ENCODE measurements around the gene SH2D6.
"Not testable (repeated sequence)": the region's sequence is repeated elsewhere in the genome, so short reads cannot be mapped to it uniquely, and the experiment has no call there.

SH2D6 gene

DNA sequence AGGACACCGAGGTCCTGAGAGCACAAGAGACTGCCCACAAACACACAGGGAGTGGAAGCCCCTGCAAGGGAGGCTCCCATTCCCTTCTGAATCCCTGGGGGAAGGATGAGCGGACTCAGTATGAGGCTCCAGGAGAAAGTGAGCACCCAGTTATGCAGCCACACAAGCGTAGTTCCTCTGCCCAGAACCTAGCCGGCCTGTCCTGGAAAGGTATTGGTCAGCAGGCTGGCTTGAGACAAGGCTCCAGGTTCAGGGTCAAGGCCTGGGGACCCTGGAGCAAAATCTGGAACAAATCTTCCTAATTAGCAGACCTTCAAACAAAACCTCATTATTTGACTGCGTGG lies 7.1 kb upstream of the SH2D6 start:
- H2AFZ ChIP-seq (ENCODE audit: low read length, unreplicated experiment), result no peak overlapping the region
- H3K4me3 ChIP-seq (ENCODE audit: low read depth, low read length), result no peak overlapping the region
- H3K36me3 ChIP-seq (ENCODE audit: insufficient read depth, low read length), result no peaks in the 10 kb centered on the region
- H3K27me3 ChIP-seq (ENCODE audit: insufficient read depth, low read length), result no peaks in the 10 kb centered on the region
- H3K27ac ChIP-seq (ENCODE audit: low read depth, low read length), result no peak overlapping the region
- H3K79me2 ChIP-seq (ENCODE audit: control insufficient read depth, insufficient read depth, low read length, unreplicated experiment), result peaks cover 38% of the 10 kb centered on the region
- peaks cover 31% of the 10 kb centered on the region for H3K4me1 ChIP-seq (ENCODE audit: control insufficient read depth, insufficient read depth, low read length, unreplicated experiment)

DNA sequence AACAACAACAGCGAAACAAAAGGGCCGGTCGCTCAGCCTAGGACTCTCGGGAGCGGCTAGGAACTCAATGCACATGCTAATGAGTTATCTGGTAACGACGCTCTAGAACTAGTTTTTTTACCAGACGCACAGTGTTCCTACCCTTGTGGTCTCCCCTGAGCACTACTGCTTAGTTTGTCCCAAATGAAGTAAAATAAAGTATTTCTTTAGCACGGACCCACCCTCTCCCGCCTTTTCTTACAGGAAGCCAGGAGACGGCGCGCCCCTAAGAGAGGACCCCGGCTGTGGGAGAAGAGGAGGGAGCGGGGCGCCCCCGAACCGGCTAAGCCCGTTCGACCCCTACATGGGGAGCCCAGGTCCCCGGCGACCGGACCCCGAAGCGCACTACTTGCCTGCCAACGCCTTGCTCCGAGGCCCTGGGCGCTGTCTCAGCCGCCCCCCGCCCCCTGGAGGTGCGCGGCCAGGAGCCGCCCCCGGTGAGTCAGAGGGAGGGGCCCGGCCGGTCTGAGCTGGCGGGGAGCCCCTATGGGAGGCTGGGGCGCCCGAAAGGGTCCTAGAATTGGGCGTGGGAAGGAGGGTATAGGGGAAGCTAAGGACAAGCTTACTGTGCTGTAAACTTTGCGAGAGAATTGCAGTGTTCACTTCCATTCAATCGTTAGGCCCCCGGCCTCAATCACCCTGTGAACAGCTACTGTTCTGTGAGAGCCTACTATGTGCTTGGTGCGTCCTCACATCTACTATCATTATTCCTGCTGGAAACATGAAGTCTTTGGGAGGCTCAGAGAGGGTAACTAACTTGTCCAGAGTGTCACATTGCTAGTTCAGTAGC lies 4.7 kb upstream of the SH2D6 start:
- Histone ChIP-seq H3K27me3 (ENCODE audit: insufficient read depth, low read length) (no peaks in the 10 kb centered on the region), H3K4me3 (ENCODE audit: low read depth, low read length) (peak overlapping the region; percentile 96), H3K79me2 (ENCODE audit: control insufficient read depth, insufficient read depth, low read length, unreplicated experiment) (peaks cover 33% of the 10 kb centered on the region), H3K4me1 (ENCODE audit: control insufficient read depth, insufficient read depth, low read length, unreplicated experiment) (peaks cover 25% of the 10 kb centered on the region), H3K27ac (ENCODE audit: low read depth, low read length) (peak overlapping the region; percentile 56; the same call in 1 of the 2 replicates), H2AFZ (ENCODE audit: low read length, unreplicated experiment) (peak overlapping the region; percentile 83), H3K36me3 (ENCODE audit: insufficient read depth, low read length) (no peaks in the 10 kb centered on the region)

DNA sequence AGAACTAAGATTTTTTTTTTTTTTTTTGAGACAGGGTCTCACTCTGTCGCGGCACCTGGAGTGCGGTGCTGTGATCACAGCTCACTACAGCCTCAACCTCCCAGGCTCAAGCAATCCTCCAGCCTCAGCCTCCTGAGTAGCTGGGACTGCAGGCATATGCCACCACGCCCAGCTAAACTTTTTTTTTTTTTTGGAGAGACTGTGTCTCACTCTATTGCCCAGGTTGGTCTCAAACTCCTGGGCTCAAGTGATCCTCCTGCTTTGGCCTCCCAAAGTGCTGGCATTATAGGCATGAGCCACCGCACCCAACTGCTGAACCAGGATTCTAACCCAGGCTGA lies 4.1 kb upstream of the SH2D6 start:
- Histone ChIP-seq H2AFZ (ENCODE audit: low read length, unreplicated experiment) (peak overlapping the region; percentile 83), H3K4me3 (ENCODE audit: low read depth, low read length) (peak overlapping the region; percentile 96), H3K27ac (ENCODE audit: low read depth, low read length) (peak overlapping the region; percentile 56; the same call in 1 of the 2 replicates), H3K79me2 (ENCODE audit: control insufficient read depth, insufficient read depth, low read length, unreplicated experiment) (peaks cover 29% of the 10 kb centered on the region), H3K4me1 (ENCODE audit: control insufficient read depth, insufficient read depth, low read length, unreplicated experiment) (peaks cover 28% of the 10 kb centered on the region)
- not testable (repeated sequence) for H3K36me3 ChIP-seq (ENCODE audit: insufficient read depth, low read length); H3K27me3 ChIP-seq (ENCODE audit: insufficient read depth, low read length)

DNA sequence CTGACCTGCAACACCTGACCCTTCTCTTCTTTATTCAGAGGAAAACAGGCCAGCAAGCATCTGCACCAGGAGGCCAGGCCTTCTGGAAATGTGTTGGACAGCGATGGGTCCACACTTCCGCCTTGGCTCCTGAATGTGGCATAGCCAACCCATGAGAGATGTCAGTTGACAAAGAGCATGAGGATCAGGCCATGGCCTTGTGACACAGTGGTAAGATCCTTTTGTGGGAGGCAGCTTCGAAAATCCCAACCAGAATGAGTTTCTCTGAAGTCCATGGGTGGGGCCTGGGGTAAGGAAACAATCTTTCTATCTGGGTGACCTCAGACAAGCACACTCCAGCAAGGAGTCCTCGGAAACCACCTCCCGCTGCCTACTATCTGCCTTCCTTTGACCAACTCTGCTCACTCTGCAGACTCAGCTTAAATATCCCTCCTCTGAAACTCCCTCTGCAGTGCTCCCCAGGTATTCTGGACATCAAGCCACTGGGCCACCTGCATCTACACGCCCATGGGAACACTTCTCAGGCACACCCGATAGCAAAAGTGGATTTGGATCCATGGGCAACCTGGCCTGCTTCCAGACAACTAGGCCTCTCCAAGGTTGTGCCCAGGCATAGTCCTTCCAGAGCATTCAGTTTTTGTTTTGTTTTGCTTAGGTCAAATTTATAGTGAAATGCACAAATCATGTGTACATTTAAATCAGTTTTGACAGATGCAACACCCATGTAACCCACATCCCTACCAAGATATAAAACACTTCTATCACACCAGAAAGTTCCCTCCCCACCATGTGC lies 3.6 kb upstream of the SH2D6 start:
- Histone ChIP-seq H2AFZ (ENCODE audit: low read length, unreplicated experiment) (no peak overlapping the region), H3K4me3 (ENCODE audit: low read depth, low read length) (no peak overlapping the region), H3K36me3 (ENCODE audit: insufficient read depth, low read length) (no peaks in the 10 kb centered on the region), H3K79me2 (ENCODE audit: control insufficient read depth, insufficient read depth, low read length, unreplicated experiment) (peaks cover 23% of the 10 kb centered on the region), H3K27ac (ENCODE audit: low read depth, low read length) (no peak overlapping the region), H3K27me3 (ENCODE audit: insufficient read depth, low read length) (no peaks in the 10 kb centered on the region), H3K4me1 (ENCODE audit: control insufficient read depth, insufficient read depth, low read length, unreplicated experiment) (peaks cover 33% of the 10 kb centered on the region)

DNA sequence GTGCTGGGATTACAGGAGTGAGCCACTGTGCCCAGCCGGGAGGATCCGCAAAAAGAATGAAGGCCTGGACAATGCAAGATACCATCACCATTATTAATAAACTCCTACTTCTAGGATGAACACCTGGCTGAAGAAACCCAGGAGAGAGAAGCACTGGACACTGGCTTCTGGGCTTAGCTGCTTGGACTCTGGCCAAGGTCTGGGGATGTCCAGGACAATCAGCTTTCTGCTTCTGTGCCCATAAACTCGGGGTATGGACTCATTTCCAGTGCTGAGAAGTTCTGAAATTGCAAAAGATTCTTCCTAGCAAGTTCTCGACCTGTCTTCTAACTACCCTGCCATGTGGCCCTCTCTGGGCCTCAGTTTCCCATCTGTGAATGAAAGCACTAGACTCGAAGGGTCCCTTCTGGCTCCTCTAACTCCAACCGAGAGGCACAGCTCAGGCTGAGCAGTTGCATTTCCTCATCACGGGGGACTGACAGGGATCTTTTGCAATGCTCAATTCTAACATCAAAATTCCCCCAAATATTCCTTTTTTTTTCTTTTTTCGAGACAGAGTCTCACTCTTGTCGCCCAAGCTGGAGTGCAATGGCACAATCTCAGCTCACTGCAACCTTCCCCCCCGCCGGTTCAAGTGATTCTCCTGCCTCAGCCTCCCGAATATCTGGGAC lies 2.4 kb upstream of the SH2D6 start:
- Histone ChIP-seq H3K36me3 (ENCODE audit: insufficient read depth, low read length) (no peaks in the 10 kb centered on the region), H3K4me1 (ENCODE audit: control insufficient read depth, insufficient read depth, low read length, unreplicated experiment) (peaks cover 26% of the 10 kb centered on the region), H3K27ac (ENCODE audit: low read depth, low read length) (no peak overlapping the region), H3K27me3 (ENCODE audit: insufficient read depth, low read length) (no peaks in the 10 kb centered on the region), H3K79me2 (ENCODE audit: control insufficient read depth, insufficient read depth, low read length, unreplicated experiment) (peaks cover 16% of the 10 kb centered on the region), H3K4me3 (ENCODE audit: low read depth, low read length) (no peak overlapping the region), H2AFZ (ENCODE audit: low read length, unreplicated experiment) (no peak overlapping the region)

DNA sequence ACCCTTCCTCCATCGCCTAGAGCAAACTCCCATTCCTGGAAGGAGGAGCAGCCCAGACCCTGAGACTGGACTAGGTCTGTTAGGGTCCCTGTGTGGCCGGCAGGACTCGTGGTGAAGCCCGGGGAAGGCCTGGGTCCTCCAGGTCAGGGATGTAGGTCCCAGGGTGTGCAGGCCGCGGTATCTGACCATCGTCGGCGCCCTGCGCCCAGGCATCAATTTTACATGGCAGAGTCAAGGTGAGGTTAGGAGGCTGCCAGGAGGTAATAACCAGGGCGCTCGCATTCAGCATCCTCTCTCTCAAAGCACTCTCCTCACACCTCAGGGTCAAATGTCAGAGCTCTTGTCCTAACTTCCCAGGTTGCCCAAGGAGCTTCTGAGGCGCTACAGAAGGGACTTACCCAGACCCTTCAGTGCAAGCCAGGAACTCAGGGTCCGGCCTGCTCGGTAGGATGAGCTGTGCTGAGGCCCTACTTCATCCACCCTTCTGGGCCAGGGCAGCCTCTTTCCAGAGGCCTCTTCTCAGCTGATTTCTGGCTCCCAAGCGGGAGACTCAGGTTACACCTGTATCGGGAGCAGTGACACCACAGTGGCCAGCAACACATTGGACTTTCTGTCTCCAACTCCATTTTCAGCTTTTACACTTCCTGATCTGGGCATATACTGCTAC lies 628 bp downstream of the SH2D6 start:
- peaks cover 25% of the 10 kb centered on the region for H3K4me1 ChIP-seq (ENCODE audit: control insufficient read depth, insufficient read depth, low read length, unreplicated experiment)
- H3K4me3 ChIP-seq (ENCODE audit: low read depth, low read length), result peak overlapping the region; percentile 91
- no peaks in the 10 kb centered on the region for H3K79me2 ChIP-seq (ENCODE audit: control insufficient read depth, insufficient read depth, low read length, unreplicated experiment)
- H3K27me3 ChIP-seq (ENCODE audit: insufficient read depth, low read length), result no peaks in the 10 kb centered on the region
- H3K36me3 ChIP-seq (ENCODE audit: insufficient read depth, low read length), result no peaks in the 10 kb centered on the region
- H2AFZ ChIP-seq (ENCODE audit: low read length, unreplicated experiment), result peak overlapping the region; percentile 96
- peak overlapping the region; percentile 74 for H3K27ac ChIP-seq (ENCODE audit: low read depth, low read length)

DNA sequence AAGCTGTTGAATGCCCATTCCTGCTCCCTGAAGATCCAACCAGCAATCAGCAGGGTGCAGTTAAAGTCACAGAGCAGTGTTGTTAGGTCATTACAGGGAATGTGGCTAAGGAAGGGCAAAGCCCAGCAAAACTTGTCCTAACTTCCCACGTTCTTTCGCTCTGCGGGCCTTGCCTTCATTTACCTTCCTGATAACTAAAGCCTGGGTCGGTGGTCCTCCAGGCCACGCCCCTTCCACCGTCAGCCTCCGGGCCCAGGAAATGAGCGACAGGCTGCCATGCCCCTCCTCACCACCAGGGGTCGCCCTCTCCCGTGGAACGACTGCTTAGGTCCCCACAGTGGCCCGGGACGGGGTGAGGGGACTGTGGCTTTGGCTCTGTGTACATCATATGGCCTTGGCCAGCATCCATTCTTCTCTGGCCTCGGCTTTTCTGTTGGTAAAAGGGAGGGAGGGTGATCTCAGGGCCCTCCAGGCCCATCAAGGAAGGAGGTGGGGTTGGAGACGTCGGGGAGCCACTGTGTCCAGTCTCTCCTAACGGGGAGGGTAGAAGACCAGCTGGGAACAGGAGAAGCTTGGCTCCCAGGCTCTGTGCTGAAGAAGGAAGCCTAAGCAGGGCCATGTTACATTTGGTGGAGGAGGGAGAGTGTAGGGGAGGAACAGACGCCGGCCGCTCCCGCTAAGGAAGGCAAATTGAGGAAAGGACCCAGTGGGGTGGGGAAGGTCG lies 2.2 kb downstream of the SH2D6 start:
- no peaks in the 10 kb centered on the region for H3K79me2 ChIP-seq (ENCODE audit: control insufficient read depth, insufficient read depth, low read length, unreplicated experiment)
- H2AFZ ChIP-seq (ENCODE audit: low read length, unreplicated experiment), result peak overlapping the region; percentile 45
- peaks cover 23% of the 10 kb centered on the region for H3K4me1 ChIP-seq (ENCODE audit: control insufficient read depth, insufficient read depth, low read length, unreplicated experiment)
- H3K4me3 ChIP-seq (ENCODE audit: low read depth, low read length), result peak overlapping the region; percentile 24; the same call in 1 of the 2 replicates
- no peaks in the 10 kb centered on the region for H3K27me3 ChIP-seq (ENCODE audit: insufficient read depth, low read length)
- no peaks in the 10 kb centered on the region for H3K36me3 ChIP-seq (ENCODE audit: insufficient read depth, low read length)
- H3K27ac ChIP-seq (ENCODE audit: low read depth, low read length), result peak overlapping the region; percentile 57

DNA sequence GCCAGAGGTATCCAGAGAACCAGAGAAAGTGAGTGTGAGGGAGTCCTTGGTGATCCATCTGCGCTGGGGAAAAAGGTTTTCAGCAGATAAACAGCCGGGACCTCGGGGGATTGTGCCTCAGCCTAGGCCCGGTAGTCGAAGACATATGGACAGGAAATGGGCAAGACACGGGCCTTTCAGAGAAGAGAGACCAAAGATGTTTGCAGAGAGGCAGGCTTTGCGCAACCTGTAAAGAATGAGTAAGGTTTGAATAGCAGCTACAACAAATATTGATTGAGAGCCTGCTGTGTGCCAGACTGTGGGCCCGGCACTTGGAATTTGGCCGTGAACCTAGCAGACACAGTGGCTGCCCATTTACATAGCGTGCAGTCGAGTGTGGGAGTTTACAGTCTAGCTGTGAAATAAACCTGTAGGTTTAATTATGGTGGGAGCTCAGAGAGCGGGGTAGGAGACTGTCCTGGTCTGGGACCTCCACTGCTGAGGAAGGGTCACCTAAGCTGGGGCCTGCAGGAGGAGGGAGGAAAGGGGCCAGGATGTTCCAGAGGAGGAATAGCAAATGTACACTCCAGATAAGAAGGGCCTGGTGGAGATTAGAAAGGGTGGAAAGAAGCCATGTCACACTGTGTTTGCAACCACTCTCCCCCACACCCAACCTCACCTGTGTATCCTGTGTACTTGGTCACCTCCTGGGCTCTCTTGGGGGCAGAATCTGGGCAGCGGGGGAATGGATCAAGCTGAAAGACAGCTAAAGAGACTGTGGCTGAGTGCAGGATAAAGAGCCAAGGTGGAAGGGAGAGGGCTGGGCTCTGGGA lies 3.0 kb downstream of the SH2D6 start:
- peaks cover 23% of the 10 kb centered on the region for H3K4me1 ChIP-seq (ENCODE audit: control insufficient read depth, insufficient read depth, low read length, unreplicated experiment)
- H3K27ac ChIP-seq (ENCODE audit: low read depth, low read length), result peak overlapping the region; percentile 57
- H2AFZ ChIP-seq (ENCODE audit: low read length, unreplicated experiment), result peak overlapping the region; percentile 45
- no peaks in the 10 kb centered on the region for H3K27me3 ChIP-seq (ENCODE audit: insufficient read depth, low read length)
- H3K4me3 ChIP-seq (ENCODE audit: low read depth, low read length), result no peak overlapping the region
- no peaks in the 10 kb centered on the region for H3K79me2 ChIP-seq (ENCODE audit: control insufficient read depth, insufficient read depth, low read length, unreplicated experiment)
- no peaks in the 10 kb centered on the region for H3K36me3 ChIP-seq (ENCODE audit: insufficient read depth, low read length)

DNA sequence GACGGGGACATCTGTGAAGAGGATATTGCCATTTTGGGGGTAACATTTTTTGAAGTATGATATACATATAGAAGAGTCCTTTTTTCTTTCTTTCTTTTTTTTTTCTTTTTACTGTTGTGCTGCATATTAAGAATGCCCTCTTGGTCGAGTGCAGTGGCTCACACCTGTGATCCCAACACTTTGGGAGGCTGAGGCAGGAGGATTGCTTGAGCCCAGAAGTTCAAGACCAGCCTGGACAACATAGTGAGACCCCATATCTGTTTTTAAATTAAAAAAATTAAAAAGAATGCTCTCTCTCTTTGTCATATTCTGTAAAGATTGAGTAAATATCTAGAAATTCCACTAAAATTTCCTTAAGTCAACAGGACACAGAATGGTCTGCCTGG lies 3.6 kb downstream of the SH2D6 start:
- Histone ChIP-seq H3K36me3 (ENCODE audit: insufficient read depth, low read length) (no peaks in the 10 kb centered on the region), H3K4me3 (ENCODE audit: low read depth, low read length) (no peak overlapping the region), H3K27ac (ENCODE audit: low read depth, low read length) (no peak overlapping the region; the same call in 1 of the 2 replicates), H2AFZ (ENCODE audit: low read length, unreplicated experiment) (no peak overlapping the region), H3K4me1 (ENCODE audit: control insufficient read depth, insufficient read depth, low read length, unreplicated experiment) (peaks cover 23% of the 10 kb centered on the region), H3K79me2 (ENCODE audit: control insufficient read depth, insufficient read depth, low read length, unreplicated experiment) (no peaks in the 10 kb centered on the region), H3K27me3 (ENCODE audit: insufficient read depth, low read length) (no peaks in the 10 kb centered on the region)
